Stomach (tissue), 9 donors: ENCODE data around the gene CCDC30. TPM values are rescaled to one million over a fixed set of nuclear protein-coding genes. Genes with fewer than 3 reads are reported as not detected.
"Not testable (repeated sequence)": the region's sequence is repeated elsewhere in the genome, so short reads cannot be mapped to it uniquely, and the experiment has no call there.

ENCODE experiments used
- DNase-seq, 2 donors: peaks; one replicate each; pipeline versions ENCODE4 v3.0.0 to v3.0.0-alpha.2; 2013 to 2019
- H3K27ac ChIP-seq, 5 donors: fragments of 200-600 bp in 4 of 5; sonication (generic) in 4 of 5; one replicate each; pipeline ENCODE4 v1.5.1; 2013 to 2019; ENCODE audit warnings: mild to moderate bottlenecking in 1 of 5, moderate library complexity in 1 of 5
- H3K27me3 ChIP-seq, 3 donors: fragments of 200-600 bp; sonication (generic); one replicate each; pipeline ENCODE4 v1.5.1; 2017 to 2019; ENCODE audit warnings: mixed run types in 1 of 3
- H3K36me3 ChIP-seq, 4 donors: fragments of 200-600 bp; sonication (generic); 1 replicate in 3 of 4; 2 replicates in 1 of 4; pipeline ENCODE4 v1.5.1; 2016 to 2019
- H3K4me1 ChIP-seq, 4 donors: fragments of 200-600 bp; sonication (generic); one replicate each; pipeline ENCODE4 v1.5.1; 2016 to 2019
- H3K4me3 ChIP-seq, 4 donors: fragments of 200-600 bp; sonication (generic) in 3 of 4; one replicate each; pipeline ENCODE4 v1.5.1; 2016 to 2019; ENCODE audit warnings: mild to moderate bottlenecking in 1 of 4
- H3K9me3 ChIP-seq, 4 donors: fragments of 200-600 bp; sonication (generic); one replicate each; pipeline ENCODE4 v1.5.1; 2016 to 2019
- EP300 ChIP-seq: sonication (generic); formaldehyde crosslinking; IDR thresholded peaks from one replicate; pipeline ENCODE4 v1.6.1; 2017; ENCODE audit warnings: antibody characterized with exemption
- POLR2A ChIP-seq, 4 donors: fragments of 450-650 bp; IDR thresholded peaks; one replicate each; pipeline ENCODE4 v1.6.1; 2016; ENCODE audit warnings: antibody characterized with exemption in 4 of 4, control low read depth in 2 of 4, mild to moderate bottlenecking in 1 of 4, moderate library complexity in 1 of 4
- POLR2AphosphoS5 ChIP-seq, 3 donors: sonication (generic); formaldehyde crosslinking; IDR thresholded peaks; one replicate each; pipeline ENCODE4 v1.6.1; 2016; ENCODE audit warnings: antibody characterized with exemption in 3 of 3
- WGBS, 5 donors: extraction: QIAGEN DNeasy Blood & Tissue Kit in 3 of 5; methylation state at CpG; one replicate each; pipeline versions ENCODE4 v1.1.5 to v1.1.7; 2013 to 2018; 5-methylcytosine and 5-hydroxymethylcytosine counted together
- intact Hi-C: fragments of 100-400 bp; cut with DNase I; formaldehyde crosslinking; loops from one replicate; pipeline ENCODE4 v1.15.1; 2023; ENCODE audit warnings: low total_unique reads
- polyA plus RNA-seq, 3 donors: library from polyadenylated mRNA; stranded (reverse); fragments of 200-250 nt; gene quantifications; one replicate each; pipeline ENCODE4 v1.2.3, GENCODE V29; 2013
- total RNA-seq, 5 donors: library from RNA; depleted of rRNA; stranded (reverse); fragments of >200 nt; gene quantifications; one replicate each; pipeline versions ENCODE4 v1.1.0 to v1.2.3, GENCODE V29; 2014 to 2016
- TF ChIP-seq, protein P1 (sequence below), 7 experiments: fragments of 450-650 bp in 4 of 7; fragments of 200-600 bp in 3 of 7; sonication (generic) in 3 of 7; IDR thresholded peaks; one replicate each; pipeline ENCODE4 v1.5.1; 2016 to 2019; ENCODE audit warnings: antibody characterized with exemption in 7 of 7, control low read depth in 2 of 7, mild to moderate bottlenecking in 1 of 7
- donor health status: healthy with polysubstance abuse.
- donor health status: Bipolar disorder and iron deficiency.
- donor health status: healthy.

The CCDC30 gene
- total and polyA plus RNA-seq, 8 donors = under 0.01 to 2.3 (median 1.0) TPM

DNA sequence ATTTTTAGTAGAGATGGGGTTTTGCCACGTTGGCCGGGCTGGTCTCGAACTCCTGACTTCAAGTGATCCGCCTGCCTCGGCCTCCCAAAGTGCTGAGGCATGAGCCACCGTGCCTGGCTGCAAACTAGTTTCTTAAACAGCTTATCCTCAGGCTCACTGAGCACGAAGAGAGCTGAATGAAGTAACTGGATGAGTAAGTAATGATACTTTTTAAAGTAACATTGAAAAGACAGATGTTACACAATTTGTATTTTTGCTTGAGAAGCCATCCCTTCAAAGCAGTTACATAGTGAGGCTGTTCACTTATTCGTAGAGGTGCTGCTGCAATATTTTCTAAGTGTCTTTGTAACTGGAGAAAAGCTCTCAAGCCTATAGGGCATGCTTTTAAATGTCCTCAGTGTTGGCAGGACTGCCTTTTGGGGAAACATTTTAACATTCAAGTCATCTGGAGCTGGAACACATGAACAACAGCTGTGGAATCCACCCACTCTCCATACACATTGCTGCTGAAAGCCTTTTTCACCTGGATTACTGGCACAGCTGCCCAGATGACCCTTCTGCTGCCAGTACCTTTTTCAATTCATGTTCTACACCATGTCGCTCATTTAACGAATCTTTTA, 216.4 kb downstream of the CCDC30 start:
- no peak overlapping the region for H3K27ac ChIP-seq

GRCh38 chr1:42680055-42680454, 217.0 kb downstream of the CCDC30 start:
- intact Hi-C loops = no loop called here
- Histone ChIP-seq H3K4me3 (no peak overlapping the region), H3K36me3 (peaks cover 0 to 32% (median 17%) of the 10 kb centered on the region in 4 donors), H3K27me3 (no peaks in the 10 kb centered on the region), H3K4me1 (peaks cover 28 to 37% (median 36%) of the 10 kb centered on the region in 4 donors), H3K9me3 (no peaks in the 10 kb centered on the region), H3K27ac (no peak overlapping the region)
- TF ChIP-seq, protein P1, sequence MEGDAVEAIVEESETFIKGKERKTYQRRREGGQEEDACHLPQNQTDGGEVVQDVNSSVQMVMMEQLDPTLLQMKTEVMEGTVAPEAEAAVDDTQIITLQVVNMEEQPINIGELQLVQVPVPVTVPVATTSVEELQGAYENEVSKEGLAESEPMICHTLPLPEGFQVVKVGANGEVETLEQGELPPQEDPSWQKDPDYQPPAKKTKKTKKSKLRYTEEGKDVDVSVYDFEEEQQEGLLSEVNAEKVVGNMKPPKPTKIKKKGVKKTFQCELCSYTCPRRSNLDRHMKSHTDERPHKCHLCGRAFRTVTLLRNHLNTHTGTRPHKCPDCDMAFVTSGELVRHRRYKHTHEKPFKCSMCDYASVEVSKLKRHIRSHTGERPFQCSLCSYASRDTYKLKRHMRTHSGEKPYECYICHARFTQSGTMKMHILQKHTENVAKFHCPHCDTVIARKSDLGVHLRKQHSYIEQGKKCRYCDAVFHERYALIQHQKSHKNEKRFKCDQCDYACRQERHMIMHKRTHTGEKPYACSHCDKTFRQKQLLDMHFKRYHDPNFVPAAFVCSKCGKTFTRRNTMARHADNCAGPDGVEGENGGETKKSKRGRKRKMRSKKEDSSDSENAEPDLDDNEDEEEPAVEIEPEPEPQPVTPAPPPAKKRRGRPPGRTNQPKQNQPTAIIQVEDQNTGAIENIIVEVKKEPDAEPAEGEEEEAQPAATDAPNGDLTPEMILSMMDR (IDR thresholded peaks at IDR 0.05) = no peak
- TF ChIP-seq EP300 (no peak), POLR2AphosphoS5 (IDR thresholded peaks at IDR 0.05) (no peak), POLR2A (IDR thresholded peaks at IDR 0.05) (no peak)
- 66 to 90% (median 74%) methylated on average over 2 of the region's 2 CpGs for WGBS, 5 donors
- DNase-seq = no peak

More for the DNA sequence above, 216.4 kb downstream of the CCDC30 start:
- H3K4me3 ChIP-seq = no peak overlapping the region
- intact Hi-C loops = no loop called here
- peaks cover 22 to 37% (median 31%) of the 10 kb centered on the region in 4 donors for H3K4me1 ChIP-seq
- TF ChIP-seq POLR2AphosphoS5 (IDR thresholded peaks at IDR 0.05) (no peak), EP300 (no peak), POLR2A (IDR thresholded peaks at IDR 0.05) (no peak)
- TF ChIP-seq, protein P1 (IDR thresholded peaks at IDR 0.05) = no peak
- 81 to 89% (median 86%) methylated on average over 10 of the region's 10 CpGs for WGBS, 5 donors
- DNase-seq = no peak
- no peaks in the 10 kb centered on the region for H3K9me3 ChIP-seq
- H3K27me3 ChIP-seq = no peaks in the 10 kb centered on the region
- H3K36me3 ChIP-seq = peaks cover 0 to 33% (median 22%) of the 10 kb centered on the region in 4 donors

GRCh38 chr1:42680921-42681683, 218.0 kb downstream of the CCDC30 start:
- TF ChIP-seq POLR2A (IDR thresholded peaks at IDR 0.05) (no peak), EP300 (no peak), POLR2AphosphoS5 (IDR thresholded peaks at IDR 0.05) (no peak)
- TF ChIP-seq, protein P1 (IDR thresholded peaks at IDR 0.05) = no peak
- no peaks in the 10 kb centered on the region for H3K9me3 ChIP-seq
- 3 to 7% (median 5%) methylated on average over 18 of the region's 18 CpGs for WGBS, 5 donors
- peaks cover 0 to 25% (median 7%) of the 10 kb centered on the region in 4 donors for H3K36me3 ChIP-seq
- H3K4me3 ChIP-seq = peak overlapping the region; percentile 95 to 99 (median 96)
- intact Hi-C loops = no loop called here
- peaks cover 38 to 48% (median 46%) of the 10 kb centered on the region in 4 donors for H3K4me1 ChIP-seq
- DNase-seq = peak in 1 of 2 donors; percentile 59
- no peaks in the 10 kb centered on the region for H3K27me3 ChIP-seq
- H3K27ac ChIP-seq = peak overlapping the region in 4 of 5 donors; percentile 93 to 100 (median 96)

- peaks cover 0 to 17% (median 1%) of the 10 kb centered on the region in 4 donors for H3K36me3 ChIP-seq
- TF ChIP-seq POLR2A (IDR thresholded peaks at IDR 0.05) (peak in 2 of 4 donors; percentile 56 to 62), EP300 (no peak), POLR2AphosphoS5 (IDR thresholded peaks at IDR 0.05) (peak; percentile 80 to 97 (median 94))
- WGBS, 5 donors = 0% methylated on average over 47 to 54 of the region's 54 CpGs
- H3K4me1 ChIP-seq = peaks cover 46 to 56% (median 54%) of the 10 kb centered on the region in 4 donors
- intact Hi-C loops = no loop called here
- H3K27me3 ChIP-seq = no peaks in the 10 kb centered on the region
- H3K4me3 ChIP-seq = peak within 1 kb of the TSS; percentile 95 to 99 (median 96)
- peak; percentile 97 to 99 for DNase-seq
- peak within 1 kb of the TSS; percentile 93 to 100 (median 93) for H3K27ac ChIP-seq
- H3K9me3 ChIP-seq = no peaks in the 10 kb centered on the region
These were observed 218.8 kb downstream of the CCDC30 start, which contains the start of gene YBX1 for GRCh38 chr1:42681741-42682483. Gene YBX1, plus strand, starts transcription at chr1:42682418. Its CDS starts 148 bp downstream, at chr1:42682566.

DNA sequence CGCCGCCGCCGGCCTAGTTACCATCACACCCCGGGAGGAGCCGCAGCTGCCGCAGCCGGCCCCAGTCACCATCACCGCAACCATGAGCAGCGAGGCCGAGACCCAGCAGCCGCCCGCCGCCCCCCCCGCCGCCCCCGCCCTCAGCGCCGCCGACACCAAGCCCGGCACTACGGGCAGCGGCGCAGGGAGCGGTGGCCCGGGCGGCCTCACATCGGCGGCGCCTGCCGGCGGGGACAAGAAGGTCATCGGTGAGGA, 219.3 kb downstream of the CCDC30 start:
- Histone ChIP-seq H3K4me1 (peaks cover 51 to 61% (median 59%) of the 10 kb centered on the region in 4 donors), H3K27ac (peak overlapping the region; percentile 93 to 100 (median 93)), H3K36me3 (peaks cover 0 to 17% (median 2%) of the 10 kb centered on the region in 4 donors), H3K4me3 (peak overlapping the region; percentile 95 to 99 (median 96))
- intact Hi-C loops, H3K27me3 ChIP-seq, H3K9me3 ChIP-seq, DNase-seq: not testable (repeated sequence)
- WGBS, 5 donors = 0 to 2% (median 0%) methylated on average over 4 to 33 of the region's 33 CpGs
